Sciatic nerve (tissue), 2 donors: ENCODE results near the gene MYO1E. TPM values are rescaled to one million over a fixed set of nuclear protein-coding genes. Genes with fewer than 3 reads are reported as not detected.

Experiments
- ATAC-seq: fragments of 200-7000 bp; cut with Tn5 transposase; one replicate; pipeline ENCODE4 v1.9.1; 2020; ENCODE audit warnings: mild to moderate bottlenecking, moderate library complexity
- DNase-seq: peaks from one replicate; pipeline ENCODE4 v3.0.0-alpha.2; 2020; ENCODE audit warnings: low spot score
- intact Hi-C: fragments of 100-400 bp; cut with DNase I; formaldehyde crosslinking; loops from one replicate; pipeline ENCODE4 v1.14.2; 2022
- total RNA-seq: library from RNA; stranded (reverse); fragmentation: NEBNext Ultra II Directional; extraction: Animal tissue kit (Norgen Biotek cat#: 25700); gene quantifications from one replicate; pipeline ENCODE4 v1.2.1, GENCODE V29; 2021
- donor health status: DM: no; HTN: no; CAD: no.
- donor health status: DM: no; HTN: no; CAD: no.

MYO1E gene
- total RNA-seq, 1 donor from 2014 or later: 146 TPM

GRCh38 chr15:59330649-59331048, 42.0 kb downstream of the MYO1E start:
- no peak for DNase-seq
- ATAC-seq: no peak
- intact Hi-C loops: no loop called here

- DNase-seq (no peak), ATAC-seq (peak; percentile 84)
- intact Hi-C loops: no loop called here
Observed at GRCh38 chr15:59329570-59330350, 42.9 kb downstream of the MYO1E start.

GRCh38 chr15:59329091-59329490, 43.6 kb downstream of the MYO1E start:
- no peak for DNase-seq
- no peak for ATAC-seq
- intact Hi-C loops: no loop called here

GRCh38 chr15:59327942-59328341, 44.7 kb downstream of the MYO1E start:
- intact Hi-C loops: no loop called here
- DNase-seq (no peak), ATAC-seq (no peak)

- DNase-seq (no peak), ATAC-seq (no peak)
- intact Hi-C loops: no loop called here
Observed at GRCh38 chr15:59326856-59327255, 45.8 kb downstream of the MYO1E start.

- intact Hi-C loops: no loop called here
- no peak for DNase-seq
- ATAC-seq: no peak
Observed at GRCh38 chr15:59322056-59322759, 50.5 kb downstream of the MYO1E start.

- intact Hi-C loops: no loop called here
- no peak for DNase-seq
- no peak for ATAC-seq
Observed at GRCh38 chr15:59321000-59321689, 51.5 kb downstream of the MYO1E start.

- ATAC-seq (no peak), DNase-seq (no peak)
- intact Hi-C loops: no loop called here
Observed at GRCh38 chr15:59317211-59317610, 55.5 kb downstream of the MYO1E start.

- intact Hi-C loops: no loop called here
- DNase-seq: no peak
- ATAC-seq: no peak
Observed at GRCh38 chr15:59315914-59316451, 56.7 kb downstream of the MYO1E start.

- intact Hi-C loops: no loop called here
- DNase-seq (peak; percentile 66), ATAC-seq (peak; percentile 30)
Observed at GRCh38 chr15:59313641-59314332, 58.9 kb downstream of the MYO1E start.

GRCh38 chr15:59312205-59312604, 60.5 kb downstream of the MYO1E start:
- no peak for ATAC-seq
- DNase-seq: no peak
- intact Hi-C loops: no loop called here

- DNase-seq (no peak), ATAC-seq (no peak)
- intact Hi-C loops: no loop called here
Observed at GRCh38 chr15:59311195-59311594, 61.5 kb downstream of the MYO1E start.

- intact Hi-C loops: no loop called here
- DNase-seq (no peak), ATAC-seq (no peak)
Observed at GRCh38 chr15:59309405-59309804, 63.3 kb downstream of the MYO1E start.

GRCh38 chr15:59307165-59307537, 65.5 kb downstream of the MYO1E start:
- no peak for ATAC-seq
- no peak for DNase-seq
- intact Hi-C loops: no loop called here

GRCh38 chr15:59306520-59307164, 66.0 kb downstream of the MYO1E start:
- DNase-seq: no peak
- intact Hi-C loops: no loop called here
- no peak for ATAC-seq

- ATAC-seq (no peak), DNase-seq (no peak)
- intact Hi-C loops: no loop called here
Observed at GRCh38 chr15:59304807-59305206, 67.9 kb downstream of the MYO1E start.

- intact Hi-C loops: no loop called here
- DNase-seq (no peak), ATAC-seq (no peak)
Observed at GRCh38 chr15:59304034-59304795, 68.5 kb downstream of the MYO1E start.

GRCh38 chr15:59303633-59304032, 69.0 kb downstream of the MYO1E start:
- no peak for DNase-seq
- no peak for ATAC-seq
- intact Hi-C loops: no loop called here
